Activated naive CD4-positive, alpha-beta T cell (primary cell): ENCODE measurements around the gene BICD2.

Experiments used
- DNase-seq, 4 experiments: peaks; one replicate each; lab custom pipeline; 2025; lab: John Stamatoyannopoulos, UW

Gene BICD2

DNA sequence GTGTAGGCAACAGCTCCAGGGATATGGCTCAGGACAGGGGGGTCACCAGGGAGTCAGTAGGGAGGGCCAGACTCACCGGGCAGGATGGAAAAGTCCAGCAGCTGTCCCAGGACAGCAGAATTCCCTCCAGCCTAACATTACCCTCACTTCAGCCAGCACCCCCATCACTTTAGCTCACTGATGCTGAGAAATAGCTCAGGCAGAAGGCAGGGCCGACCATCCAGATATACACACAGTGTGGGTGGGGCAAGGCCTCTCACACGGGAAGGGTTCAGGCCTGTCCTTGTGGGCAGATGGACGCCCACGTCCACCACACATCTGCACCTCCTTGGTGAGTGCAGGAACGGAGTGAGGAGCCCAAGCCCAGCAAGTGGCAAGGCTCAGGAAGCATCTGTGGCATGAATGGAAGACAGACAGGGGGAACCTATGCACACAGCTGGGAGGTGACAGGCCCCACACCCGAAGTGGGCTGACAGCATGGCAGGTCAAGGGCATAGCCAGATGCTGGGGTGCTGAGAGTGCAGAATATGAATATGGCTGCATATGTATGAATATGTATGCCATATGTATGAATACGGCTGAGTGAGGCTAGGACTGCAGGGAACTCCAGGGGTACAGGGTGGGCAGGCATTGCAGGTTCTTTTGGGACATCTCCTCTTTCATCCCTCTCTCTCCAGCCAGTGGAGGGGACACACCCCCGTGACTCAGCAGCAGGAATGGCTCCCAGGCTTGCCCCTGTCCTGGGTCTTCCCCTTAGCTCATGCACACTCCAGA is 17.0 kb downstream of the BICD2 start:
- no peak for DNase-seq

DNA sequence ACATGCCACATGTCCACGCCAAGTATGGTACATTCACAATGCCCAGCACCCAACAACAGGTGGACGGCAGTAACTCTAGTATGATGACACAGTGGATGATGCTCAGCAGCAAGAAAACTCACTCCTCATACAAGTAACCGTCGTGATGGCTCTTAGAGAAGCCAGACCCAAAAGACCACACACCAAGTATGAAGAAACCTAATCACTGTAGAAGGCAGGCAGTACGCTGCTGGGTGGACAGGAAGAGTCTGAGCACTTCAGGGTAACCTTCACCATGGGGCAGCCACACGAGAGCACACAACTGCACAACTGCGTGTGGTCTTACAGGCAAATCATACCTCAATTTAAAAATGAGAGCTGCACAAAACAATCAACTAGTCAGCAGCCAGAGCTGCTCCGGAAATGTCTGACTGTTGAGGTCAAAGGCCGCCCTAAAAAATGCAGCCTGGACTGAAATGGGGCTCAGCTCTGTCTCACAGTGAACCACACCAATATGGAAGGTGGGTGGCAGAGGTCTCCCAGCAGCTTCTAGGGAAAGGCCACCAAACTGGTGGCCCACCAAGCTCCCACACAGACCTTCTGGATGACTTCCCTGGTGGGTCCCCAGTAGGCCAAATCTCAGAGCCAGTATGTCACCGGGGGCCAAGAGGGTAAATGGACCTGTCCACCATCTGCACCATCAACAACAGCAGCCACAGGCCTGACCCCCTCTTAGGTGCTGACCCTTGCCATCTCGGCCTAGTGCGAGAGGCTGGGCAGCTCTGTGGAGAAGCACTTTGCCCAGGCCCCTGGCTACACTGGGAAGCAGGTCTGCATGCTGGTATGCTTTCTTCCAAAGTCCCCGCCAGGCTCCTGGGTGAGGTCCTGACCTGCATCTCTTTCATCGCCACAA is 17.8 kb downstream of the BICD2 start:
- DNase-seq, result no peak

DNA sequence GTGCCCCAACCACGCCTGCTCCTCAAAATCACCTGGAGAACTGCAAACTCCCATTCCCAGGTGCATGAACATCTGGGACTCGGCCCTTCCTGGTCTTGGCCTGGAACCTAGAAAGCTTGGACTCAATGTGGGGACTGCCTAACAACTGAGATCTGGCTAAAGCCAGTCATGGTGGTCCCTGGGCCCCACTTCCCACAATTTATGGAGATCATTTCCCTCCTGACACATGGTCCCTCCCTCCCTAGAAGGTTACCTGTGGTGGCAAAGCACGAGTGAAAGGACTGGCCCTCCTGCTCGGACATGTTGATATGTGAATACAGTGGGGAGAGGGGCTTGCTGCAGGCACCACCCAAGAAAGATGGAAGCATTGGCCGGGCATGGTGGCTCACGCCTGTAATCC is 18.8 kb downstream of the BICD2 start:
- no peak for DNase-seq

DNA sequence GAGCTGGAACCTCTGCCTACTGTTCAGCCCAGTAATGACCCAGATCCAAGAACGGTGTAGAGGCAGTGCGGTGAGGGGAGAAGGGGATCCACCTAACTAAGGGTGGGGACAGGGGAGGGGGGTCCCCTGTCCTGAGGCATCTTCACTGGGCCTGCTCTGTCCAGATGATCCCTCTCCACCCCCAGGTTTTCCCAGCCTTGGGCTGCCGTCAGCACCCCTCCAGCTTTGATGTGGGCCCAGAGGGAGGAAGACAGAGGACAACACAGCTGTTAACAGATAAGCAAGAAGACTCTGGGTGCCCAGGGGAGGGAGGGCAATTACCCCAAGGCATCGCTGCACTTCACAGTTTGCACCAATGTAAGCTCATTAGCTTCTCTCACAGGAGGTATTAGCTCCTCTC is 19.3 kb downstream of the BICD2 start:
- DNase-seq, result no peak

DNA sequence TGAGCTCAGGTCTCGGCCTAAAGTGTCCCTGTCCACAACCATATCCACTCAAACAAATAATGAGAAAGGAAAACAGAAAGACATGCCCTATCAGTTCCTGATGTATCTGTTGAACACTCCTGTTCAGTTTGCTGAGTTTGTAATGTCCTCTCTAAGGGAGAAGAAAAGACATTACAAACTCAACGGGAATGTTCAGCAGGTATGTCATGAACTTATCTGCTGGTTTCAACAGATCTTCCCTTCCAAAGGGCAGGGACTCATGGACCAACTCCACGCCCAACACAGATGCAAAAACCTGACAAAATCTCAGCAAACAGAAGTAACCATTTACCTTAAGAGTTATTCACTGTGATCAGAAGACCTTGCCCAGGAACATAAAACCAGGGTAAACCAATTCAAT is 23.7 kb downstream of the BICD2 start:
- no peak for DNase-seq

DNA sequence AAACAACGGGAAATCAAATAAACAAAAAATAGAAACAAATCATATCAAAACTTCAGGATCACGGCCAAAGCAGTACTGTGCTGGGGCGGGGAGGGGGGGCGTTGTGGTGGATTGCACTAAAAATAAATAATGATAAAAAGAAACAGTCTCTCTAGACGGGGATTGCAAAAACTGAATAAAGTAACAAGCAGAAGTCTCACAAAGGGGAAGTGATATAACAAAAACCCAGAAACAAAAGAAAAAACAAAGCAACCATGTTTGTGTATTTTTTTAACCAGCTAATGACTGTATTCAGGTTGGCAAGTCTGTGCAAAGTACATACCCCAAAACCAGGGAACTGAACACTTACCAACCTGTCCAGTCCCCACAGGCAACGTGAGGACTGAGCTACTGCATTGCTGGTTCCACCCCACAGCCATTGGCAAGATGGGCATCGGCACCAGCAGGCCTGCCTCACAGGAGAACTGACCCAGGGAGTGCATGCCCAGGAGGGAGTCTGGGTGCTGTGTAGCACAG is 24.1 kb downstream of the BICD2 start:
- DNase-seq, result no peak

DNA sequence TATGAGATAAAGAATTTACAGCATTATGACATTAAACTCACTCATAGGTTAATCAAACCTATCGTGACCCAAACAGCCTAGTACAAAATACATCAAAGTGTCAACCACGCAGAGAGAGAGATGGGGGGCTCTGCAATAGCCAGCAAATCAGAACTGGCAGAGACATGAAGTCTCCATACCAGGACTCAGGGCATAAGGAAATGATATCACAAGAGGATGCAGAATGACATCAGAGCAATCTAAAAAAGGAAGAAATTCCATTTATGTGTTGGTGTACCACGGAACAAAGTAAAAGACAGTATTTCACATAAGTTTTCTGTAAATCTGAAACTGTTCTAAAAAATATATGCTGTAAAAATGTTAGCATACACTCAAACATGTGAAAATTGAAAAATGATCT is 24.6 kb downstream of the BICD2 start:
- DNase-seq, result no peak

DNA sequence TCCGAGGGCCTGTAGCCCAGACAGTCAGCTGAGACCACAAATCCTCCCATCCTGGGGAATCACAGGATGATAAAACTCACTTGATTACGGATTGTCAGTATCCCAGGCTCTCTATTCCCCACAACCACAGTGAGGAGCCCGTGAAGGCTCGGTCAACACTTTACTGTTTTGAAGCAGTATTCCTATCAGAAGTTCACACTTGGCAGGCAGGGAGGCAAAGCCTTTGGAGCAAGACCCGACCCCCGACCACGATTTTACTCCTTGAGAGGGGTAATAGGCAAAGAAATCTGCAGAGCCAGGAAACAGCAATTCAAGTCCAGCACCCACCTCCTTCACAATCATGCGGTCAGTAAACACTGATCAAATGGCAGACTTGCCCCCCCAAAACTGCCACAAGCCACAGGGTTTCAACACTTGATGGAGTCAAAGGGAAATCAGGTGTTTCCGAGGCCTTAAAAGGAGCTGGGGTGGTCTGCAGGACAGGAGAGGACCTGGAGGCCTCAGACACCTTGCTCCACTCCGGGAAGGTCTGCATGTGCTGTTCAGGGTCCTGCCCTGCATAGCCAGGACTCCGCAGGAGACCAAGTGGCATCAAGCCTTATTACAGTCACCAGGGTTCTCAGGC is 25.2 kb downstream of the BICD2 start:
- no peak for DNase-seq

DNA sequence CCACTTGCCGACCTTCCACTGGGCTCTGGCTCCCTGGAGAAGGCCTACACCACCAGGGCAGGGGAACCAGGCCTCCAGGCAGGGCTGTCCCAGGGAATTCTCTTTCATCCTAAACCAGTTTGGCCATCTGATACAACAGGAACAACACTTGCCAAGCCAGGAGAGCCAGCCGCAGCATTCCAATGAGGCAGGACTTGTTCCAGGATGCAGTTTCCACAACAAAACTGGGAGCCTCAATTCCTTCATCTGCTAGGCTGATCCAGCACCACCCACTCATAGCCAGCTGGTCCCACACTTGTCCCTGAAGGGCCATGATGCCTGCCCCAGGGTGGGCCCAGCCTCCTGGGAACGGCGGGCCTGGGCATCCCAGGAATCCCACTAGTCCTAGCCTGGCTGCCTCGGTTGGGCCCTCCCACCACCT is 26.0 kb downstream of the BICD2 start:
- no peak for DNase-seq

DNA sequence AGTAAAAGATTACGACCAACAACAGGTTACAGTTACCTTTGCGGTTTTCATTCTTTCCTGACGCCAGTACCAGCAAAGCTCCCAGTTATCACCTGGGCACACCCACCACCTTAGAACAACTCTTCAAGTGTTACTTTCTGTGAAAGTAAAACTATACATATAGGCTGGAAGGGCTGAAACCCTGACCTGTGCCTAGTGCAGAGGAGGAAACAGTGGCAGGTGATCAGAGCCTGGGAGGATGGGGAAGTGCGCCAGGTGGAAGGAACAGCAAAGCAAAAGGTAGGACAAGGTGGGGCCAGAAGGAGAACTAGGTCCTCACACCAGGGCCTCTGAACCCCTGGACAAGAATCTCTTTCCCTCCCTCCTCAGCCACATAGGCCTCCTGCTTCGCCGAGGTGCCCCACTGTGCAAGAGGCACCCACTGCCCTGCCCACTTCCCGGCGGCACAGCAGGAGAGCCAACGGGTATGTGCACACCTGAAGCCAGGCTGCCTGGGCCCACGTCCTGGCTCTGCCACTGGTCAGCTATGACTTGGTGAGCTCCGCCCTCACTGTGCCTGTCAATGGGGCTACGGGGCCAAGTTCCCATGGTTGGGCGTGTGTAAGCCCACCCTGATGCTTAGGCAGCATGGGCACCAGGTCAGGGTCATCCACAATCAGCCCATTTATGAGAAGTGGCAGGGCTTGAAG is 26.9 kb downstream of the BICD2 start:
- no peak for DNase-seq

DNA sequence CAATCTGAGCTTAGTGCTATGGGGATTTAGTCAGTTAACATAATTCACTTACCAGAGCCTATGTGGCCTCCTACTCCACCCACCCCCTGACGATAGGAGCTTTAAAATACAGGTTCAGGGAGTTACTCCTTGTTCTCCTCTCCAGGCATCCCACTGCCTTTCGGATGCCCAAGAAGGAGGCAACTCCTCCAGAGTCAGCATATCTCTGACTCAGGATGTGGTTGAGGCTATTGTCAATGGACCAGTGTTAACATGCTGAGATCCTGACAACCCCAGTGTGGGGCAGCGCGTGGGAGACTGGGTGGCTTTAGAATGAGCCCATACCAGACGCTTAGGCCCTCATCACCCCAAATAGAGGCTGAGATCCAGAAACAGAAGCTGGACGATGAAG is 27.4 kb downstream of the BICD2 start:
- no peak for DNase-seq

DNA sequence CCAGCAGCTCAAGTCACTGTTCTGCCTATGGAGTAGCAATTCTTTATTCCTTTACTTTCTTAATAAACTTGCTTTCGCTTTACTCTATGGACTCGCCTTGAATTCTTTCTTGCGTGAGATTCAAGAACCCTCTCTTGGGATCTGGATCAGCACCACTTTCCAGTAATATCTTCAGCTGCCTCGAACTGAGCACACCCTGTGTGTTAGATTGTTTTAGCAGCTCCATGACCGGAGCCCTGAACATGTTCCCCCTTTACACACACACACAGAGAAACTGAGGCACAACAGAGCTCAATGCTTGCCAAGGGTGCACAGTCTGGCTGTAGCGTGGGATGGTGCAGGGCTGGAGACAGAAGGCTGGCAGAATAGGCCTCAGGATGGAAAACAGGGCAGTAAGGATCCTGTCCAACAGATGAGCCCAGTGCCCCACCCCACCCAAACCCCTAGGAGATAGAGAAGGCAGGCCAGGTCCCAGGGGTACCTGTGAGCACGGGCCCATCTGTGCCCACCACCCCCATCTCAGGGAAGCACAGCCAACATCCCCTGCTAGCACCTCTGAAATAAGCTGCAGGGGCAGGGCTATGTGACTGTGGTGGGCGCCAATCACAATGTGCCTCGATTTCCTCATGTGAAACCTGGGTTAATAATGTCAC is 27.9 kb downstream of the BICD2 start:
- no peak for DNase-seq

DNA sequence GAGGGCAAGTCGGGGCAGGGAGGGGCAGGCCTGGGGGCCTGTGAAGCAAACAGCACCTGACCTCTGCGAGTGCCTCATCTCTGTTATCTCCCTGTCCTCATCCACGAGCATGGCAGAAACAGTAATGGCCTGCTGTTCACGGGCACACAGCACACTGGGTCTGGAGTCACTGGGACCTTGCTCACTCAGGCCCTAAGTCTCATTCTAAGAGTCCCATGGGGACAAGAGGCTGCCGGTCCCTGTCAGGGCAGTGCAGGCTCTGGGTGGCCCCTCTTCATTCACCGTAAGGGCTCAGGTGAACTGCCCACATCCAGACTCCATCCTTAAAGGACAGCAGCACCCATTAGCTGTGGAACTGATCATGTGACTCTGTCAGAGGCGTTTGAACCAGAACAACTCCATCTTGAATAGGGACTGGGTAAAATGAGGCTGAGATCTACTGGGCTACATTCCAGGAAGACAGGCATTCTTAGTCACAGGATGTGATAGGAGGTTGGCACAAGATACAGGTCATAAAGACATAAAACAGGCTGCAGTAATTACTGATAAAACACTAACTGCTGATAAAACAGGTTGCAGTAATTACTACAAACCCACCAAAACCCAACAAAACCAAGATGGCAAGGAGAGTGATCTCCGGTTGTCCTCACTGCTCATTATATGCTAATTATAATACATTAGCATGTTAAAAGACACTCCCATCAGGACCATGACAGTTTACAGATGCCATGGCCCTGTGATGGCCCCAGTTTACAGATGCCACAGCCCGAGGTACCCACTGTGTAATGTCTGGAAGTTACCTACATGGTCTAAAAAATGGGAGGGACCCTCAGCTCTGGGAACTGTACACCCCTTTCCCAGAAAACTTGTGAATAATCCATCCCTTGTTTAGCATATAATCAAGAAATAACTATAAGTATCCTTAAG is 28.7 kb downstream of the BICD2 start:
- no peak for DNase-seq

DNA sequence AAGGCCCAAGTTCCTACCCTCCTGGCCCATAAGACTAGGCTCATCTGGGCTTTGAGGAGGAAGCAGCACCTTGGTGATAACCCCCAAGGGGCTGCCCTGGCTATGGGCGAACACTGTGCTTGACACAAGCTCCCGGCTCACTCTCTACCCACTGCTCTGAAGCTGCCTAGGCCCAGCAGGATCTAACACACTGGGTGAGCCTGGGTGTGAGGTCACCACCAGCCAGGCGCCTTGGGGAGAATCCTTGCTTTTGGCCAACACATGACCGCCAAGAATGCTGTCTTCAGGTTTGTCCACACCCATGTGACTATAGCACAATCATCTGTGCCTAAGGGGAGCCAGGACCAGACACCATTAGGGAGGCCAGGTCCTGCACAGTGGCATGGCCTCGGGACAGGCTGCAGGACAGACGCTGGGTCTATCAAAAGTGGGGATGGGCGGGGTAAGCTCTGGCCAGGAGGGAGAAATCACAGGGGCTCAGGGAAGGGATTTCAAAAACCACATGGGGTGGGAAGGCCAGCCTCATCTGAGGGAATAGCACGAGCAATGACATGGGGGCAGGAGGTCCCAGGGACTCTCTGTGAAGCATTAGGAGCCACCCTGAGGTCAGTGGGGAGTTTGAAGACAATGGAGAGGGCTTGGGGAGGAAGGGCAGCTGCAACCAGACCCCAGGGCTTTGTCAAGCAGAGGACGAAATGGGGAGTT is 29.6 kb downstream of the BICD2 start:
- DNase-seq, result no peak

DNA sequence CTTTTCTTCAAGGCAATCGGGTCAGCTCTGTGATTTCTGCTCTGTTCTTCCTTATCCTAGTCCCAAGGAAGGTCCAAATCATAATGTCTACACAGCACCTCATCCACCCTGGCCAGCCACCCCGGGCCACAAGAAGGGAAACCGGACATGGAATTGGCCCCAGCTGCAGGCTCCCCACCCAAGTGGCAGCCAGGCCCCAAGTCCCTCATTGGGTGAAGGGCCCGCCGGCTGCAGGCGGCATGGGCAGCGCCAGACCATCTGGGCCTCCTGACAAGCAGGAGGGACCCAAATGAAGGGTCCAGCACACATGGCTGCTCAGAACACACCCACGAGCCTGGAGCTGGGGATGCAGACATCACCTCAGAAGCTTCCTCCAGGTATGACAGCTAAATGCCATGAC is 33.7 kb downstream of the BICD2 start:
- no peak for DNase-seq

DNA sequence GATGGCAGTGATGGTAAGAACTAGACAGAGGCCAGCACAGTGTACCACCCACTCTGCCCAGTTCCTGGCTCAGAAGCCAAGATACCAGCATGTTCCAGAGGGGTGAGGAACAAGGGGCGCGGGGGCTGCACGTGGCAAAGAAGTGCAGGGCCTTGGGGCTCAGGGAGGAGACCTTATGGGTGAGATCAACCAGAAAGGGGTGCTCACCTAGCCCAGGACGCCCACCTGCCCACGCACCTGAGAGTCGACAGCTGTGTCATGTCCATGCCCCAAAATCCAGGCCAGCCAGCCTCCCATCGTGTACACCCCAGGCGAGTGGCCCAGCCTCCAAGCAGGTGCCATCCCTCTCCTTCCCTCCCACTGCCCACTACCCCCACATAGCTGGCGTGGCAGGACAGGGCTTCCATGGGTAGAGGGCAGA is 34.9 kb downstream of the BICD2 start:
- no peak for DNase-seq

DNA sequence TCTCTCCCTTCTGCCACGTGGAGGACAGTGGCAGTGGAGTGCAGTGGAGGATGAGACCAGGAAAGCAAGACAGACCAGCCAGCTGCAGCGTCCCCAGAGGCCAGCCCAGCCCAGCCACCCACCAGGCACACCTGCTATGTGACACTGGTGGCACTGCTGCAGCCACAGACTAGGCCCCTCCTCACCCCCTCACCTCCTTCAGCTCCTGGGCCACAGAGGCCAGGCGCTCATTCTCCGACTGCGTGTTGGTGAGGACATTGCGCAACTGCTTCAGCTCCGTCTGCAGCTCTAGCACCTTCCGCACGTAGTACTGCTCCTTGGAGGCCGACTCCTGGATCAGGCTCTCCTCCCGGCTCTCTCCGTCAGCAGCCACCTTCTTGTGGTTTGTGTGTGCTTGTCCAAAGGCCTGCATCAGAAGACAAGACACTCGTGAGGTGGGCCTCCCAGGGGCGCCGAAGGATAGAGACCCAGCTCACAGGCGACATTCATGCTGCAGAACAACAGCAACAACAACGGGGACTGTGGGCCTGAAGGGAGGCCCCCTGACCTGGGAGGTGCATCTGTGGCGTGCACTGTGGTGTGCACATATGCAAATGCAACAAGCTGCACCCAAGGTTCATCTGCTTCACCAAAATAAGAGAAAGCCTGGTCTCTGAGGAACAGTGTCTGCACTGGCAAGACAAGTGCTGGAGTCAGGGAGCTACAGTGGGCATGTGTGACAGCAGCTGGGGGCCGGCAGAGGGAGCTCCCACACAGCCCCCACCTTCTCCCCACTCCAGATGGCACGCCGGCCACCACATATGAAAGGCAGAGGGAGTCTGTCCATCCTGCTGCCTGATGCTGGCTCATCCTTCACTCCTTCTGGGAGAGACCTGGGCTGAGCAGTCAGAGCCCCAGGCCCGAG is 35.5 kb downstream of the BICD2 start:
- DNase-seq, result no peak
